GM04504 (cell line): Measurements from ENCODE around the gene NRCAM.
A peak's percentile ranks its signal among the peaks of the same experiment; 100 is the strongest.
"Not testable (repeated sequence)": the region's sequence is repeated elsewhere in the genome, so short reads cannot be mapped to it uniquely, and the experiment has no call there.

Experiments used
- DNase-seq: peaks from one replicate; pipeline ENCODE4 v3.0.0-alpha.2; 2012; ENCODE audit warnings: low read depth

NRCAM gene

GRCh38 chr7:108455998-108456677 is at the start of gene NRCAM:
TSS of gene NRCAM (minus strand) at chr7:108456436. CDS start at chr7:108240064, 216,372 bp downstream.
- no peak for DNase-seq

DNA sequence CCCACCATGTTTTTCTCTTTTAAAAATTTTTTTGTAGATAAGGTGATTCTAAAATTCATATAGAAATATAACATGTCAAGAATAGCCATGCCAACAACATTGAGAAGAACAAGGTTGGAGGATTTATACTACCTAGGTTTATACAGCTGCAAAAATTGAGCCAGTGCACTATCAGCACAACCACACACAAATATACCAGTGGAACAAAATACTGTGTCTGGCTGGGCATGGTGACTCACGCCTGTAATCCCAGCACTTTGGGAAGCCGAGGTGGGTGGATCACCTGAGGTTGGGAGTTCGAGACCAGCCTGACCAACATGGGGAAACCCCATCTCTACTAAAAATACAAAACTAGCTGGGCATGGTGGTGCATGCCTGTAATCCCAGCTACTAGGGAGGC is 48.3 kb upstream of the NRCAM start:
- not testable (repeated sequence) for DNase-seq

GRCh38 chr7:108503112-108504026 is 47.1 kb upstream of the NRCAM start:
- peak; percentile 10 for DNase-seq

DNA sequence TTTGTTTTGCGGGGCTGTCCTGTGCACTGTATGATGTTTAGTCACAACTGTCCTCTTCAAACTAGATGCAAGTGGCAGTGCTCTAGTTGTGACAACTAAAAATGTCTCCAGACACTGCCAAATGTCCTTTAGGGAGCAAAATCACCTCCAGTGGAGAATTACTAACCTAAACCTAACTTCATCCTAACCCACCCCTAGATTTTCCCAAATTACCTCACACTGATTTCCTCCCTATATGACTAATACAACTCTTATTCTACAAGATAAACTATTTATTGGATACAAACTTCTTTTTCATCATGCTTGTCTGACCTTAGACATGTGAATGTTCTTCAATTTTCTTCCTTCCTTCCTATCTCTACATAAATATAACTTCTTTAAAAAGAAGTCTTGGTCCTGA is 43.3 kb upstream of the NRCAM start:
- DNase-seq, result no peak

DNA sequence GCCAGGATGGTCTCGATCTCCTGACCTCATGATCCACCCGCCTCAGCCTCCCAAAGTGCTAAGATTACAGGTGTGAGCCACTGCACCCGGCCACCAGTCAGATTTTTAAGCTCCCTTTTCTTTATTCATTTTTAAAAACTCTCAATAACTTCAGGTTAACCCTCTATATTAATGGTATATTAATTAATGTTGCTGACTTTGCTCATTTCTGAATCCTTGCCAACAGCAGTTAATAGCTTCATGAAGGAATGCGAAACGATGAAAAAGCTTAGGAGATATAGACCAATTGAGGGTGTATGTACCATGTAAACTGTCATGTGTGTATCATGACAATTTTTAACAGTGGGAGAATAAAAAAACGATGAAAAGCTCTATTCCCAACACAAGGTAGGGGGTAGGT is 42.2 kb upstream of the NRCAM start:
- DNase-seq, result no peak

- DNase-seq, result peak; percentile 21
These were observed 41.0 kb upstream of the NRCAM start for GRCh38 chr7:108497082-108497725.

GRCh38 chr7:108492742-108493141 is 36.5 kb upstream of the NRCAM start:
- DNase-seq, result no peak

- DNase-seq, result no peak
These were observed 32.7 kb upstream of the NRCAM start for GRCh38 chr7:108488768-108489538.

DNA sequence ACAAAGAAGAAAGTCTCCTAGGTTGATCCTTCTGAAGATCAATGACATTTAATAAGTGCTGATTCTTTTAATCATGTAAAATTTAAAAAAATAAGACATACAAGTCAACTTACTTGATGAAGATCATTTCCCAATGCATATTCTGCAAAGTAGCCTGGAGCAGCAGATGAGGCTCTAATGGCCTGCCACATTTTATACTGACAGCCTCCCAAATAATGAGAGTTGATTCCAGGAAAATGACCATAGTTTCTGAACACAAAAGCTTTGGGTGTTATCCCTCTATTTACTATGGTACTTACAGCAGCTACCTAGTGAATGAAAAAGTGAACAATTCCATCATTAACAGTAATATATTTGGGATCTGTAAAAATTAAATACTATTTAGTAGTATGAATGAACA is 31.4 kb upstream of the NRCAM start:
- no peak for DNase-seq

DNA sequence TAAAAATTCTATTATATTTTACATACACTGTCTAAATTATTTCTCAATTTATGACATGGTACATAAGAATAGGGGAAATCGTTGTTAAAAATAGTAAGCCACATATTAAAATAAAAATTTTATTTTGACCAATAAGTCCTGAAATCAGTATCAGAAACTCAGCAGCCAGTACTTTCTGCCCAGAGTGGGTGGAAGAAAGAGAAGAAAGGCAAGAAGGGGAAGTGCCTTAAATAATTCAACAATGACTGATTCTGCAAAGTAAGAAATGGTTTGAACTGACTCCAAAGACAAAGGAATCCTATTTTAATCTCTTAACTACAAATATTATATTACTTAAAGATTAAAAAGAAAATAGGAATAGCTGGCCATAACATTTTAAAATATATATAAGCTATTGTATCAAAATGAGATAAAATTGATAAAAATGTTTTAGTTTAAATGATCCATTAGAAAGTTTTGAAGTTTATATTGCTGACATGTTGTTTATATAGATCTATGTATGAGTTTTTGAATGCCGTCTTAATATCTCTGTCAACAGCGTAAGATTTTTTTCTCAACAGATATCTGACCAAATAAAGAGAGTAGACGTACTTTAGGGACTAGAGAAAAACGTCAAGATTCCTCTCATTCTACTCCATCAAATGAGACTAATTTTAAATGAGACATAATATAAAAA is 30.2 kb upstream of the NRCAM start:
- DNase-seq, result no peak

GRCh38 chr7:108484137-108484536 is 27.9 kb upstream of the NRCAM start:
- DNase-seq, result no peak

GRCh38 chr7:108480311-108480710 is 24.1 kb upstream of the NRCAM start:
- no peak for DNase-seq

DNA sequence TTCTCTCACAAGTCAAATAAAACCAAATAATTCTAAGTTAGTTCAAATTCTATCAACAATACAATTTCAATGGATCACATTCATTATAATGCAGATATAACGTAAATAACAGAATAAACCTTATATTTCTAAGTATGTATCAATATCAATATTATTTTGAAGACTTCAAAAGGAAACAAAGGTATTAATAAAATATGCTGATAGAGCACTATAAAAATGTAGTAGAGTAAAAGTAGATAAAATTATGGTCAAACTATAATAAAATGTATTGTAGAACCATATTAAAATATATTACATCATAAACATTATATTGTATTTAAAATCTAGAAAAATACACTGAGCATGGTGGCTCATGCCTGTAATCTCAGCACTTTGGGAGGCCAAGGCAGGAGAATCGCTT is 23.5 kb upstream of the NRCAM start:
- no peak for DNase-seq

GRCh38 chr7:108479118-108479517 is 22.9 kb upstream of the NRCAM start:
- DNase-seq, result no peak

GRCh38 chr7:108468246-108468645 is 12.0 kb upstream of the NRCAM start:
- no peak for DNase-seq

DNA sequence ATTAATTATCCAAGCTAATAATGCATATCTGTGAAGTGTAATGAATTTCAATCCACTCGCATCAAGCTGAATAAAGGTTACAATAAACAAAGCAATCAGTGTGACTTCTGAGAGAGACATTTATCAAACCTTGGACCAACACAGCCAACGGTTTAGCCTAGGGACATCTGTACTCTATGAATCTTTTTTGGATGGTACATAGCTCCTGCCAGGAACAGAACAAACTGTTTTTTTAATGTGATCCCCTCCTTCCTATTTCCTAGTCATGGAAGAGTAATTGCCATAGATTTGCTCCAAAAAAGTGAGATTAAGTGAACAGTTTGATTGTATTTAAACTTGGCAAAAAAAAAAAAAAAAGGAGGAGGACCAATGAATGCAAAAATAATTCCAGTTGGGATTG is 11.2 kb upstream of the NRCAM start:
- DNase-seq, result no peak

GRCh38 chr7:108466322-108466721 is 10.1 kb upstream of the NRCAM start:
- not testable (repeated sequence) for DNase-seq

GRCh38 chr7:108464743-108465142 is 8.5 kb upstream of the NRCAM start:
- DNase-seq, result no peak

GRCh38 chr7:108463613-108464012 is 7.4 kb upstream of the NRCAM start:
- no peak for DNase-seq

- no peak for DNase-seq
These were observed 5.6 kb upstream of the NRCAM start for GRCh38 chr7:108461840-108462239.

- DNase-seq, result no peak
These were observed 4.7 kb upstream of the NRCAM start for GRCh38 chr7:108460964-108461363.
